GM12878 (cell line): ENCODE measurements around the gene RAB30.
"Not testable (repeated sequence)": the region's sequence is repeated elsewhere in the genome, so short reads cannot be mapped to it uniquely, and the experiment has no call there.

Experiments used
- DPF2 ChIP-seq: fragments of 450-650 bp; IDR thresholded peaks from 2 replicates; pipeline ENCODE4 v1.6.1; 2017; ENCODE audit warnings: mild to moderate bottlenecking
- MTA2 ChIP-seq: fragments of 450-650 bp; IDR thresholded peaks from 2 replicates; pipeline ENCODE4 v1.6.1; 2016; ENCODE audit warnings: low read depth, mild to moderate bottlenecking, moderate library complexity
- MTA3 ChIP-seq: IDR thresholded peaks from 2 replicates; pipeline ENCODE4 v1.6.1; 2012; ENCODE audit warnings: low read length, inconsistent platforms, borderline replicate concordance
- RFX5 ChIP-seq: IDR thresholded peaks from 2 replicates; pipeline ENCODE4 v1.6.1; 2011; ENCODE audit warnings: low read depth, low read length, improper control_type of control experiment
- SIN3A ChIP-seq: IDR thresholded peaks from 2 replicates; pipeline ENCODE4 v1.6.1; 2012; ENCODE audit warnings: low read depth, low read length, improper control_type of control experiment
- SP1 ChIP-seq: IDR thresholded peaks from one replicate; pipeline ENCODE4 v1.6.1; 2011; ENCODE audit warnings: low read depth, low read length
- SUZ12 ChIP-seq: fragments of 200-600 bp; sonication (generic); IDR thresholded peaks from one replicate; pipeline ENCODE4 v1.6.1; 2018; ENCODE audit warnings: antibody characterized with exemption, mild to moderate bottlenecking; ENCODE audit not compliant: unreplicated experiment

GRCh38 chr11:83009136-83009535, 62.6 kb downstream of the RAB30 start:
- TF ChIP-seq SUZ12, SP1, DPF2, SIN3A, MTA3, MTA2, RFX5: not testable (repeated sequence)
